GM12891 (cell line): ENCODE data around the gene CTNND2.

Source experiments
- POLR2A ChIP-seq: IDR thresholded peaks from 2 replicates; pipeline ENCODE4 v1.6.1; 2011; ENCODE audit warnings: low read depth, low read length, control low read depth
- POLR2AphosphoS5 ChIP-seq: IDR thresholded peaks from 2 replicates; pipeline ENCODE4 v1.6.1; 2011; ENCODE audit warnings: low read depth, low read length, control low read depth
- TAF1 ChIP-seq: IDR thresholded peaks from 2 replicates; pipeline ENCODE4 v1.6.1; 2011; ENCODE audit warnings: low read depth, low read length, control low read depth

DNA sequence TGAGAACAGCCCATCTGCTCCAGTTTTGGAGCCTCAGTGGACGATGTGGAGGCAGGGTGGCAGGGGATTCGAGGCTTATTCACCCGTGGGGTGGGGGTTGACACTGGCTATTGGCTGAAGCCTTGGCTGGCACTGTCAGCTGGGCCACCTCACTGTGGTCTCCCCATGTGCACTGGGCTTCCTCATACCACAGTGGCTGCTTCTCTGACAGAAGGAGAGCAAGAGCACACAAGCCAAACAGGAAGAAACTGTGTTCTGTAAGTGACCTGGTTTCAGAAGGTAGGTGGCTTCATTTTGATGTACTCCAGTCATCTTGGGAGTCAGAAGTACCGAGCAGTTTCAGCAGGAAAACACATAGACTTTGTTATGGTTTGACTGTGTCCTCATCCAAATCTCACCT lies 24.7 kb upstream of the CTNND2 start:
- no peak for TF ChIP-seq POLR2AphosphoS5
- no peak for TF ChIP-seq TAF1
- TF ChIP-seq POLR2A, result no peak
